WTC11 (cell line): ENCODE results near the gene NUDCD3. TPM values are rescaled to one million over a fixed set of nuclear protein-coding genes. Genes with fewer than 3 reads are reported as not detected.

ENCODE experiments used
- ATAC-seq: fragments of 200-7000 bp; cut with Tn5 transposase; 2 replicates; pipeline ENCODE4 v1.10.0; 2021; ENCODE audit warnings: mild to moderate bottlenecking, moderate library complexity
- CTCF ChIA-PET: fragments of 300-600 bp; sonication (Branson Sonifier 250); formaldehyde crosslinking; loops from one replicate; lab custom pipeline; 2021; ENCODE audit warnings: antibody characterized with exemption; lab: Charles Lee
- POLR2A ChIA-PET: fragments of 350-600 bp; sonication (Branson Sonifier 250); formaldehyde crosslinking; loops from one replicate; lab custom pipeline; 2021; ENCODE audit warnings: antibody characterized with exemption; lab: Charles Lee
- DNase-seq: peaks from one replicate; pipeline ENCODE4 v3.0.0; 2021; ENCODE audit warnings: low spot score
- H3K27ac Mint-ChIP-seq: 2 replicates; pipeline ENCODE4 v1.8.0; 2021; ENCODE audit warnings: mixed read lengths
- H3K27me3 Mint-ChIP-seq: 2 replicates; pipeline ENCODE4 v1.8.0; 2021; ENCODE audit warnings: low read depth, mild to moderate bottlenecking, moderate library complexity, mixed read lengths
- H3K36me3 Mint-ChIP-seq: 2 replicates; pipeline ENCODE4 v1.8.0; 2021; ENCODE audit warnings: mixed read lengths
- H3K4me1 Mint-ChIP-seq: 2 replicates; pipeline ENCODE4 v1.8.0; 2022; ENCODE audit warnings: mixed read lengths
- H3K4me3 Mint-ChIP-seq: 2 replicates; pipeline ENCODE4 v1.8.0; 2021; ENCODE audit warnings: mild to moderate bottlenecking, moderate library complexity, mixed read lengths
- H3K9me3 Mint-ChIP-seq: 2 replicates; pipeline ENCODE4 v1.8.0; 2021; ENCODE audit warnings: mixed read lengths
- ATF1 ChIP-seq: sonication (generic); formaldehyde crosslinking; IDR thresholded peaks from 2 replicates; pipeline ENCODE4 v1.8.1; 2023; ENCODE audit warnings: mild to moderate bottlenecking, moderate library complexity, missing genetic modification reagents
- CREM ChIP-seq: sonication (generic); formaldehyde crosslinking; IDR thresholded peaks from 2 replicates; pipeline ENCODE4 v1.8.1; 2022; ENCODE audit warnings: mild to moderate bottlenecking, missing genetic modification reagents, moderate library complexity
- GTF2I ChIP-seq: fragments of 250-450 bp; sonication (Bioruptor Pico); conservative IDR thresholded peaks from 2 replicates; pipeline ENCODE4 v1.4.0; 2021; ENCODE audit warnings: mild to moderate bottlenecking
- JAZF1 ChIP-seq: fragments of 250-450 bp; sonication (Bioruptor Pico); IDR thresholded peaks from 2 replicates; pipeline ENCODE4 v1.9.0; 2021; ENCODE audit warnings: moderate library complexity, mild to moderate bottlenecking, inconsistent platforms
- JUN ChIP-seq: sonication (generic); formaldehyde crosslinking; IDR thresholded peaks from 2 replicates; pipeline ENCODE4 v1.8.0; 2023; ENCODE audit warnings: mild to moderate bottlenecking, missing genetic modification reagents
- MXD4 ChIP-seq: fragments of 250-450 bp; sonication (Bioruptor Pico); IDR thresholded peaks from 2 replicates; pipeline ENCODE4 v1.8.0; 2021; ENCODE audit warnings: mild to moderate bottlenecking, moderate library complexity, borderline replicate concordance
- MYBL2 ChIP-seq: sonication (generic); formaldehyde crosslinking; IDR thresholded peaks from 2 replicates; pipeline ENCODE4 v1.8.1; 2023; ENCODE audit warnings: mild to moderate bottlenecking, moderate library complexity, missing genetic modification reagents
- NFE2L1 ChIP-seq: sonication (generic); formaldehyde crosslinking; IDR thresholded peaks from 2 replicates; pipeline ENCODE4 v1.8.1; 2023; ENCODE audit warnings: missing genetic modification reagents
- NFYB ChIP-seq: sonication (generic); formaldehyde crosslinking; conservative IDR thresholded peaks from 2 replicates; pipeline ENCODE4 v1.8.0; 2022; ENCODE audit warnings: low read depth, missing genetic modification reagents
- NR3C1 ChIP-seq: sonication (generic); formaldehyde crosslinking; conservative IDR thresholded peaks from 2 replicates; pipeline ENCODE4 v1.8.1; 2023; ENCODE audit warnings: low read depth, mild to moderate bottlenecking, missing genetic modification reagents
- RELA ChIP-seq: sonication (generic); formaldehyde crosslinking; IDR thresholded peaks from 2 replicates; pipeline ENCODE4 v1.8.1; 2022; ENCODE audit warnings: missing genetic modification reagents, mild to moderate bottlenecking, borderline replicate concordance
- SMAD3 ChIP-seq: sonication (generic); formaldehyde crosslinking; IDR thresholded peaks from 2 replicates; pipeline ENCODE4 v1.8.0; 2022; ENCODE audit warnings: missing genetic modification reagents, mild to moderate bottlenecking, borderline replicate concordance
- SP1 ChIP-seq: sonication (generic); formaldehyde crosslinking; conservative IDR thresholded peaks from 2 replicates; pipeline ENCODE4 v1.8.1; 2022; ENCODE audit warnings: missing genetic modification reagents
- TEAD1 ChIP-seq: sonication (generic); formaldehyde crosslinking; IDR thresholded peaks from 2 replicates; pipeline ENCODE4 v1.8.0; 2022; ENCODE audit warnings: mild to moderate bottlenecking, missing genetic modification reagents
- total RNA-seq: library from RNA; stranded (reverse); gene quantifications from 3 replicates; pipeline ENCODE4 v1.2.3, GENCODE V29; 2021
- TF ChIP-seq, protein P1 (sequence below): sonication (generic); formaldehyde crosslinking; IDR thresholded peaks from 2 replicates; pipeline ENCODE4 v1.8.0; 2023; ENCODE audit warnings: missing genetic modification reagents
- TF ChIP-seq, protein P2 (sequence below): sonication (generic); formaldehyde crosslinking; IDR thresholded peaks from 2 replicates; pipeline ENCODE4 v1.8.0; 2023; ENCODE audit warnings: missing genetic modification reagents, mild to moderate bottlenecking, borderline replicate concordance
- TF ChIP-seq, protein P3 (sequence below): fragments of 250-450 bp; sonication (Bioruptor Pico); IDR thresholded peaks from 2 replicates; pipeline ENCODE4 v1.9.0; 2021; ENCODE audit warnings: mild to moderate bottlenecking
- TF ChIP-seq, protein P4 (sequence below): sonication (generic); formaldehyde crosslinking; IDR thresholded peaks from 2 replicates; pipeline ENCODE4 v1.8.0; 2022; ENCODE audit warnings: mild to moderate bottlenecking, missing genetic modification reagents

The NUDCD3 gene
- total RNA-seq, 1 experiment from 2014 or later: 71.8 TPM

- Mint-ChIP-seq H3K9me3 (no peaks in the 10 kb centered on the region), H3K4me1 (no peaks in the 10 kb centered on the region), H3K4me3 (no peak overlapping the region), H3K36me3 (peaks cover 38% of the 10 kb centered on the region), H3K27ac (no peak overlapping the region), H3K27me3 (no peaks in the 10 kb centered on the region)
- ATAC-seq (no peak), DNase-seq (no peak)
- TF ChIP-seq NR3C1 (CRISPR knock-in tag) (no peak), CREM (CRISPR knock-in tag) (no peak), MYBL2 (CRISPR knock-in tag) (no peak), GTF2I (CRISPR knock-in tag) (no peak), TEAD1 (CRISPR knock-in tag) (no peak), NFE2L1 (no peak), ATF1 (CRISPR knock-in tag) (no peak), JUN (CRISPR knock-in tag) (no peak), SMAD3 (CRISPR knock-in tag) (no peak), MXD4 (no peak), JAZF1 (CRISPR knock-in tag) (no peak), RELA (no peak), SP1 (CRISPR knock-in tag) (no peak)
- TF ChIP-seq, protein P1, sequence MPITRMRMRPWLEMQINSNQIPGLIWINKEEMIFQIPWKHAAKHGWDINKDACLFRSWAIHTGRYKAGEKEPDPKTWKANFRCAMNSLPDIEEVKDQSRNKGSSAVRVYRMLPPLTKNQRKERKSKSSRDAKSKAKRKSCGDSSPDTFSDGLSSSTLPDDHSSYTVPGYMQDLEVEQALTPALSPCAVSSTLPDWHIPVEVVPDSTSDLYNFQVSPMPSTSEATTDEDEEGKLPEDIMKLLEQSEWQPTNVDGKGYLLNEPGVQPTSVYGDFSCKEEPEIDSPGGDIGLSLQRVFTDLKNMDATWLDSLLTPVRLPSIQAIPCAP (CRISPR knock-in tag): no peak
- TF ChIP-seq, protein P2, sequence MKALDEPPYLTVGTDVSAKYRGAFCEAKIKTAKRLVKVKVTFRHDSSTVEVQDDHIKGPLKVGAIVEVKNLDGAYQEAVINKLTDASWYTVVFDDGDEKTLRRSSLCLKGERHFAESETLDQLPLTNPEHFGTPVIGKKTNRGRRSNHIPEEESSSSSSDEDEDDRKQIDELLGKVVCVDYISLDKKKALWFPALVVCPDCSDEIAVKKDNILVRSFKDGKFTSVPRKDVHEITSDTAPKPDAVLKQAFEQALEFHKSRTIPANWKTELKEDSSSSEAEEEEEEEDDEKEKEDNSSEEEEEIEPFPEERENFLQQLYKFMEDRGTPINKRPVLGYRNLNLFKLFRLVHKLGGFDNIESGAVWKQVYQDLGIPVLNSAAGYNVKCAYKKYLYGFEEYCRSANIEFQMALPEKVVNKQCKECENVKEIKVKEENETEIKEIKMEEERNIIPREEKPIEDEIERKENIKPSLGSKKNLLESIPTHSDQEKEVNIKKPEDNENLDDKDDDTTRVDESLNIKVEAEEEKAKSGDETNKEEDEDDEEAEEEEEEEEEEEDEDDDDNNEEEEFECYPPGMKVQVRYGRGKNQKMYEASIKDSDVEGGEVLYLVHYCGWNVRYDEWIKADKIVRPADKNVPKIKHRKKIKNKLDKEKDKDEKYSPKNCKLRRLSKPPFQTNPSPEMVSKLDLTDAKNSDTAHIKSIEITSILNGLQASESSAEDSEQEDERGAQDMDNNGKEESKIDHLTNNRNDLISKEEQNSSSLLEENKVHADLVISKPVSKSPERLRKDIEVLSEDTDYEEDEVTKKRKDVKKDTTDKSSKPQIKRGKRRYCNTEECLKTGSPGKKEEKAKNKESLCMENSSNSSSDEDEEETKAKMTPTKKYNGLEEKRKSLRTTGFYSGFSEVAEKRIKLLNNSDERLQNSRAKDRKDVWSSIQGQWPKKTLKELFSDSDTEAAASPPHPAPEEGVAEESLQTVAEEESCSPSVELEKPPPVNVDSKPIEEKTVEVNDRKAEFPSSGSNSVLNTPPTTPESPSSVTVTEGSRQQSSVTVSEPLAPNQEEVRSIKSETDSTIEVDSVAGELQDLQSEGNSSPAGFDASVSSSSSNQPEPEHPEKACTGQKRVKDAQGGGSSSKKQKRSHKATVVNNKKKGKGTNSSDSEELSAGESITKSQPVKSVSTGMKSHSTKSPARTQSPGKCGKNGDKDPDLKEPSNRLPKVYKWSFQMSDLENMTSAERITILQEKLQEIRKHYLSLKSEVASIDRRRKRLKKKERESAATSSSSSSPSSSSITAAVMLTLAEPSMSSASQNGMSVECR (CRISPR knock-in tag): no peak
- TF ChIP-seq, protein P3, sequence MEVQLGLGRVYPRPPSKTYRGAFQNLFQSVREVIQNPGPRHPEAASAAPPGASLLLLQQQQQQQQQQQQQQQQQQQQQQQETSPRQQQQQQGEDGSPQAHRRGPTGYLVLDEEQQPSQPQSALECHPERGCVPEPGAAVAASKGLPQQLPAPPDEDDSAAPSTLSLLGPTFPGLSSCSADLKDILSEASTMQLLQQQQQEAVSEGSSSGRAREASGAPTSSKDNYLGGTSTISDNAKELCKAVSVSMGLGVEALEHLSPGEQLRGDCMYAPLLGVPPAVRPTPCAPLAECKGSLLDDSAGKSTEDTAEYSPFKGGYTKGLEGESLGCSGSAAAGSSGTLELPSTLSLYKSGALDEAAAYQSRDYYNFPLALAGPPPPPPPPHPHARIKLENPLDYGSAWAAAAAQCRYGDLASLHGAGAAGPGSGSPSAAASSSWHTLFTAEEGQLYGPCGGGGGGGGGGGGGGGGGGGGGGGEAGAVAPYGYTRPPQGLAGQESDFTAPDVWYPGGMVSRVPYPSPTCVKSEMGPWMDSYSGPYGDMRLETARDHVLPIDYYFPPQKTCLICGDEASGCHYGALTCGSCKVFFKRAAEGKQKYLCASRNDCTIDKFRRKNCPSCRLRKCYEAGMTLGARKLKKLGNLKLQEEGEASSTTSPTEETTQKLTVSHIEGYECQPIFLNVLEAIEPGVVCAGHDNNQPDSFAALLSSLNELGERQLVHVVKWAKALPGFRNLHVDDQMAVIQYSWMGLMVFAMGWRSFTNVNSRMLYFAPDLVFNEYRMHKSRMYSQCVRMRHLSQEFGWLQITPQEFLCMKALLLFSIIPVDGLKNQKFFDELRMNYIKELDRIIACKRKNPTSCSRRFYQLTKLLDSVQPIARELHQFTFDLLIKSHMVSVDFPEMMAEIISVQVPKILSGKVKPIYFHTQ (CRISPR knock-in tag): no peak
- TF ChIP-seq, protein P4, sequence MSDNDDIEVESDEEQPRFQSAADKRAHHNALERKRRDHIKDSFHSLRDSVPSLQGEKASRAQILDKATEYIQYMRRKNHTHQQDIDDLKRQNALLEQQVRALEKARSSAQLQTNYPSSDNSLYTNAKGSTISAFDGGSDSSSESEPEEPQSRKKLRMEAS (CRISPR knock-in tag): no peak
- CTCF ChIA-PET: no interaction called here
- POLR2A ChIA-PET: no interaction called here
Measured at GRCh38 chr7:44471850-44472249, 18.6 kb downstream of the NUDCD3 start.

GRCh38 chr7:44471436-44471835 lies 19.0 kb downstream of the NUDCD3 start:
- TF ChIP-seq, protein P3 (CRISPR knock-in tag): no peak
- no peak for TF ChIP-seq NFYB
- H3K4me3 Mint-ChIP-seq: no peak overlapping the region
- ChIA-PET POLR2A (no interaction called here), CTCF (no interaction called here)
- ATAC-seq: no peak
- no peaks in the 10 kb centered on the region for H3K27me3 Mint-ChIP-seq
- H3K36me3 Mint-ChIP-seq: peaks cover 35% of the 10 kb centered on the region
- H3K4me1 Mint-ChIP-seq: no peaks in the 10 kb centered on the region
- no peaks in the 10 kb centered on the region for H3K9me3 Mint-ChIP-seq
- DNase-seq: no peak
- no peak overlapping the region for H3K27ac Mint-ChIP-seq
